Duodenal mucosa (tissue), 2 donors: ENCODE measurements around the gene NETO2.
"Not testable (repeated sequence)": the region's sequence is repeated elsewhere in the genome, so short reads cannot be mapped to it uniquely, and the experiment has no call there.

Experiments
- H3K27ac ChIP-seq: one replicate; pipeline ENCODE4 v1.7.0; 2013; ENCODE audit warnings: low read depth, low read length
- H3K27me3 ChIP-seq, 2 donors: one replicate each; pipeline ENCODE4 v1.7.0; 2013; ENCODE audit warnings: low read length in 2 of 2, control low read depth in 1 of 2; ENCODE audit not compliant: insufficient read depth in 2 of 2, control insufficient read depth in 1 of 2
- H3K36me3 ChIP-seq, 2 donors: one replicate each; pipeline ENCODE4 v1.7.0; 2013; ENCODE audit warnings: low read length in 2 of 2, control low read depth in 1 of 2; ENCODE audit not compliant: insufficient read depth in 2 of 2, control insufficient read depth in 1 of 2
- H3K4me1 ChIP-seq, 2 donors: one replicate each; pipeline ENCODE4 v1.7.0; 2013; ENCODE audit warnings: low read length in 2 of 2, control low read depth in 1 of 2; ENCODE audit not compliant: insufficient read depth in 2 of 2, control insufficient read depth in 1 of 2
- H3K4me3 ChIP-seq, 2 donors: one replicate each; pipeline ENCODE4 v1.7.0; 2013; ENCODE audit warnings: low read length in 2 of 2, low read depth in 1 of 2
- H3K9ac ChIP-seq, 2 donors: one replicate each; pipeline ENCODE4 v1.7.0; 2013; ENCODE audit warnings: low read length in 2 of 2, low read depth in 1 of 2
- H3K9me3 ChIP-seq, 2 donors: one replicate each; pipeline ENCODE4 v1.7.0; 2013; ENCODE audit warnings: low read length in 2 of 2, control low read depth in 1 of 2; ENCODE audit not compliant: control insufficient read depth in 1 of 2

NETO2 gene

DNA sequence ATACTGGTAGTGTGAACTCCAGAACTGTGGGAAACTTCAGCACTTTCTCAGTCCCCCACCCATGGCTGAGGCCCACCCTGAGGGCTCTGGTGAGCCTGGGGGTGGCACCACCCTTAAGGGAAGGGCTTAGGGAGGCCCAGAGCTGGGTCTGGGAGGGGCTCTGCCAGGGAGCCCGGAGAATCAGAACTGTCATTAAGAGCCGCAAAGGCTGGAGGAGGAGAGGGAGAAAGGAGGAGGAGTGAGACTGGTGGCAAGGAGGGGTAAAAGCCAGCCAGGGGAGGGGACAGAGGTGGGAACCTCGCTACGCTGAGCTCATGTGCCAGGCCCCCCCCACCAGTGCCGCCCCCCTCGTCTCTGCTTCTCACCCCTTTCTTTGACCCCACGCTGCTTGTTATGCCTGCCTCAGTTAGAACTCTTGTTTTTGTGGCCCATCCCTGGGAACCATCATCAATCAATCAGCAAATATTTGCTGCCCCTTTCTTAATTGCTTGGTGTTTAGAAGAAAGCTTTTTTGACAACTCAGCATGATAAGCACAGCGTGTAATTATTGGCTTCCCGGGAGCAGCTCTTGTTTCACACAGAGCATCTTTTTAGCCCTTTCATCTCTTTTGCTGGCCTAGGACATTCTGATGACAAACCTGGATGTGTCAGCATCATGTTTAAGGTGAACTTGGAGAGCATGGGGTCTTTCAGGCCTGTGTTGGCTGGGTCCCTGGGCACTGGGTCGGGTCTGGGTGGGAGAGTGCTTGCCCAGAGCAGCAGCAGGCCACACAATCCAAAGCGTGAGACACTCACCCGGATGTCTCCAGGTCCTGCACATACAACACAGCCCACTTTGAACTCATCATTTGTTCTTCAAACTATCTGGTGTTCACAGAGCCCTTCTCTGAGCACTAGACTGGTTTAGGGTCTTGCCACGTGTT lies 77.7 kb downstream of the NETO2 start:
- H3K4me1 ChIP-seq = no peaks in the 10 kb centered on the region
- no peak overlapping the region for H3K9ac ChIP-seq
- no peak overlapping the region for H3K4me3 ChIP-seq
- H3K9me3 ChIP-seq = no peaks in the 10 kb centered on the region
- H3K36me3 ChIP-seq = no peaks in the 10 kb centered on the region
- H3K27ac ChIP-seq = no peak overlapping the region
- no peaks in the 10 kb centered on the region for H3K27me3 ChIP-seq

GRCh38 chr16:47064775-47065174 lies 79.0 kb downstream of the NETO2 start:
- no peaks in the 10 kb centered on the region for H3K4me1 ChIP-seq
- no peak overlapping the region for H3K27ac ChIP-seq
- no peak overlapping the region for H3K9ac ChIP-seq
- H3K36me3 ChIP-seq = no peaks in the 10 kb centered on the region
- H3K4me3 ChIP-seq = no peak overlapping the region
- no peaks in the 10 kb centered on the region for H3K9me3 ChIP-seq
- no peaks in the 10 kb centered on the region for H3K27me3 ChIP-seq

- no peaks in the 10 kb centered on the region for H3K36me3 ChIP-seq
- H3K4me3 ChIP-seq = no peak overlapping the region
- no peaks in the 10 kb centered on the region for H3K9me3 ChIP-seq
- no peak overlapping the region for H3K9ac ChIP-seq
- peaks cover 0 to 4% of the 10 kb centered on the region in 2 donors for H3K4me1 ChIP-seq
- H3K27ac ChIP-seq = no peak overlapping the region
- no peaks in the 10 kb centered on the region for H3K27me3 ChIP-seq
These were observed 80.6 kb downstream of the NETO2 start for GRCh38 chr16:47063011-47063724.

- Histone ChIP-seq H3K4me3 (no peak overlapping the region), H3K9ac (no peak overlapping the region), H3K36me3 (no peaks in the 10 kb centered on the region), H3K4me1 (peaks cover 0 to 4% of the 10 kb centered on the region in 2 donors), H3K27me3 (no peaks in the 10 kb centered on the region), H3K9me3 (no peaks in the 10 kb centered on the region), H3K27ac (no peak overlapping the region)
These were observed 82.5 kb downstream of the NETO2 start for GRCh38 chr16:47061204-47061603.

DNA sequence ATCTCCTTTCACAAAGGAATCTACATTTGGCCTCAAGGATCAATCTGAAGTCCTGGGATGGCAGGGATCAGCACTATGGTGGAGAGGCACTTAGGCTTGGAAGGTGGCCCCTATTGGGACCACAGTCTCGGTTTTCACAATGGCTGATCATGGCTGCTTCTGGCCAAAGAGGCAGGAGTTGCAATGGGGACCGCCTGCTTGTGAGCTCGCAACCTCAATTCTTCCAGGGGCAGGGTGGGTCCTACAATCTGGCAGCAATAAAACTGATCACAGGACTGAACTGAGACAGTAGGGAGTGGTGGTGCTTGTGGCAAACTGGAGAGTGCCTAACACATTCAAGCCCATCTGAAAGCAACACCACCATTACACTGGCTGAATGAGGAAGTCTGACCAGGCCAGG lies 83.1 kb downstream of the NETO2 start:
- Histone ChIP-seq H3K4me3 (no peak overlapping the region), H3K9ac (no peak overlapping the region), H3K27me3 (no peaks in the 10 kb centered on the region), H3K36me3 (no peaks in the 10 kb centered on the region), H3K9me3 (no peaks in the 10 kb centered on the region), H3K27ac (no peak overlapping the region), H3K4me1 (peaks cover 0 to 4% of the 10 kb centered on the region in 2 donors)

DNA sequence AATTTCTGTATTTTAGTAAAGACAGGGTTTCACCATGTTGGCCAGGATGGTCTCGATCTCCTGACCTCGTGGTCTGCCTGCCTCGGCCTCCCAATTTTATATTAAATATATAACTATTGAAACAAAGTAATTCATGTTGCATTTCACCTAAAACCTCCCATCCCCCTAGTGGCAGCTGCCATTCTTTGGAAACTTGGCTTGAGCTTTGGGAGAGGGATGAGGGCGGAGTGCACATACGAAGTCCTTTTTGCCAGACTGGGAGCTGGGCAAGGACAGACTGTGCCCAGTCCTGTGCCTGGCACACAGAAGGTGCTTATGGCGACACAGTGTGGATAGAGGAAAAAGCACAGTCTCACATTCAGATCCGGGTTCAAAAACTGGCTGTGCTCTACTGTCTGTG lies 83.8 kb downstream of the NETO2 start:
- no peak overlapping the region for H3K4me3 ChIP-seq
- no peaks in the 10 kb centered on the region for H3K36me3 ChIP-seq
- no peak overlapping the region for H3K27ac ChIP-seq
- H3K9me3 ChIP-seq = no peaks in the 10 kb centered on the region
- peaks cover 0 to 4% of the 10 kb centered on the region in 2 donors for H3K4me1 ChIP-seq
- no peak overlapping the region for H3K9ac ChIP-seq
- no peaks in the 10 kb centered on the region for H3K27me3 ChIP-seq

- H3K9me3 ChIP-seq, H3K4me1 ChIP-seq, H3K27me3 ChIP-seq, H3K4me3 ChIP-seq, H3K36me3 ChIP-seq, H3K27ac ChIP-seq, H3K9ac ChIP-seq: not testable (repeated sequence)
These were observed 84.6 kb downstream of the NETO2 start for GRCh38 chr16:47059130-47059529.

GRCh38 chr16:47058295-47059086 lies 85.3 kb downstream of the NETO2 start:
- Histone ChIP-seq H3K4me3 (no peak overlapping the region), H3K36me3 (no peaks in the 10 kb centered on the region), H3K4me1 (peaks cover 0 to 4% of the 10 kb centered on the region in 2 donors), H3K27ac (no peak overlapping the region), H3K27me3 (no peaks in the 10 kb centered on the region), H3K9me3 (no peaks in the 10 kb centered on the region), H3K9ac (no peak overlapping the region)

DNA sequence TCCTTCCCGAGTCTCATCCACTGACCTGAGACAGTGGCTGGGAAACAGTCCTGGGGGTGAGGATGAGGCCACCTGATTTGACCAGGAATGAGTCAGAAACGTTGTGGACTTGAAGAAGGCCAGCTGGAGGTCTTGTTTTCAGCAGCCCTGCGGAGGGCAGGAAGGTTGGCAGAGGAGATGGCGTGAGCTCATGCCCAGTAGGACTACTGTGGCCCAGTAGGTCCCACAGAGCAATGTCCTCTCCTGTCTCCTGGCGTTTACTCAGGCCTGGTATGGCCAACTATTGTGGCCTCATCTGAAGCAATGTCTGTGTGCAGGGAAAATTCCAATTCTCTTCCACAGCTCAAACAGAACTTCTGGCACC lies 86.1 kb downstream of the NETO2 start:
- no peak overlapping the region for H3K4me3 ChIP-seq
- H3K36me3 ChIP-seq = no peaks in the 10 kb centered on the region
- H3K4me1 ChIP-seq = peaks cover 0 to 4% of the 10 kb centered on the region in 2 donors
- no peaks in the 10 kb centered on the region for H3K27me3 ChIP-seq
- H3K27ac ChIP-seq = no peak overlapping the region
- H3K9ac ChIP-seq = no peak overlapping the region
- H3K9me3 ChIP-seq = no peaks in the 10 kb centered on the region
